H1 (cell line): ENCODE results near the gene IL23A. TPM values are rescaled to one million over a fixed set of nuclear protein-coding genes. Genes with fewer than 3 reads are reported as not detected.

Experiments used
- ASH2L ChIP-seq: fragments of 200-600, 300-600 bp; sonication (generic); IDR thresholded peaks from one replicate; pipeline ENCODE4 v1.7.1; 2017; ENCODE audit warnings: low read length
- CTBP2 ChIP-seq: IDR thresholded peaks from 2 replicates; pipeline ENCODE4 v1.7.0; 2011; ENCODE audit warnings: borderline replicate concordance, mild to moderate bottlenecking, moderate library complexity, mixed read lengths, low read length; ENCODE audit not compliant: insufficient read depth, insufficient read length
- JUND ChIP-seq: IDR thresholded peaks from 2 replicates; pipeline ENCODE4 v1.6.1; 2011; ENCODE audit warnings: mild to moderate bottlenecking, improper control_type of control experiment, low read length
- POLR2A ChIP-seq, 2 experiments: IDR thresholded peaks; 1 replicate in 1 of 2; 2 replicates in 1 of 2; pipeline ENCODE4 v1.6.1; 2011; ENCODE audit warnings: low read depth in 2 of 2, low read length in 2 of 2, mild to moderate bottlenecking in 2 of 2; ENCODE audit errors: control extremely low read depth in 1 of 2
- RNF2 ChIP-seq: fragments of 200-900, 300-1000 bp; sonication (generic); IDR thresholded peaks from 2 replicates; pipeline ENCODE4 v1.7.1; 2016; ENCODE audit warnings: borderline replicate concordance, low read depth, mild to moderate bottlenecking, antibody characterized with exemption, low read length; ENCODE audit not compliant: poor library complexity, severe bottlenecking; ENCODE audit errors: missing control alignments
- SIRT6 ChIP-seq: IDR thresholded peaks from one replicate; pipeline ENCODE4 v1.7.1; 2012; ENCODE audit warnings: low read length, inconsistent platforms
- SIX5 ChIP-seq: IDR thresholded peaks from 2 replicates; pipeline ENCODE4 v1.6.1; 2011; ENCODE audit warnings: mild to moderate bottlenecking, low read depth, low read length
- polyA plus RNA-seq, 7 experiments: library from polyadenylated mRNA; depleted of rRNA in 3 of 7; stranded (reverse) in 5 of 7; unstranded in 2 of 7; fragments of >200 nt in 5 of 7; fragments of 200-250 nt in 2 of 7; gene quantifications; 1 replicate in 5 of 7; 2 replicates in 1 of 7; 4 replicates in 1 of 7; pipeline versions ENCODE4 v1.2.1 to v1.2.3, GENCODE V29; 2011 to 2013; ENCODE audit warnings: missing spikeins in 2 of 7, mixed read lengths in 2 of 7
- total RNA-seq: library from RNA; stranded (reverse); fragmentation: NEBNext Ultra II Directional; extraction: Animal tissue kit (Norgen Biotek cat#: 25700); gene quantifications from 2 replicates; pipeline ENCODE4 v1.2.1, GENCODE V29; 2021
- TF ChIP-seq, protein P1 (sequence below): fragments of 300-600 bp; sonication (generic); IDR thresholded peaks from 2 replicates; pipeline ENCODE4 v1.7.1; 2012; ENCODE audit warnings: low read length, moderate library complexity, mild to moderate bottlenecking, inconsistent platforms; ENCODE audit not compliant: insufficient replicate concordance
- TF ChIP-seq, protein P2 (sequence below): IDR thresholded peaks from 2 replicates; pipeline ENCODE4 v1.6.1; 2012; ENCODE audit warnings: inconsistent platforms

Gene IL23A
- total and polyA plus RNA-seq, 2 of the 8 experiments (the other 6 are each of a cell fraction or from before 2014, with no cell fraction given), result 2.3 to 3.6 TPM

DNA sequence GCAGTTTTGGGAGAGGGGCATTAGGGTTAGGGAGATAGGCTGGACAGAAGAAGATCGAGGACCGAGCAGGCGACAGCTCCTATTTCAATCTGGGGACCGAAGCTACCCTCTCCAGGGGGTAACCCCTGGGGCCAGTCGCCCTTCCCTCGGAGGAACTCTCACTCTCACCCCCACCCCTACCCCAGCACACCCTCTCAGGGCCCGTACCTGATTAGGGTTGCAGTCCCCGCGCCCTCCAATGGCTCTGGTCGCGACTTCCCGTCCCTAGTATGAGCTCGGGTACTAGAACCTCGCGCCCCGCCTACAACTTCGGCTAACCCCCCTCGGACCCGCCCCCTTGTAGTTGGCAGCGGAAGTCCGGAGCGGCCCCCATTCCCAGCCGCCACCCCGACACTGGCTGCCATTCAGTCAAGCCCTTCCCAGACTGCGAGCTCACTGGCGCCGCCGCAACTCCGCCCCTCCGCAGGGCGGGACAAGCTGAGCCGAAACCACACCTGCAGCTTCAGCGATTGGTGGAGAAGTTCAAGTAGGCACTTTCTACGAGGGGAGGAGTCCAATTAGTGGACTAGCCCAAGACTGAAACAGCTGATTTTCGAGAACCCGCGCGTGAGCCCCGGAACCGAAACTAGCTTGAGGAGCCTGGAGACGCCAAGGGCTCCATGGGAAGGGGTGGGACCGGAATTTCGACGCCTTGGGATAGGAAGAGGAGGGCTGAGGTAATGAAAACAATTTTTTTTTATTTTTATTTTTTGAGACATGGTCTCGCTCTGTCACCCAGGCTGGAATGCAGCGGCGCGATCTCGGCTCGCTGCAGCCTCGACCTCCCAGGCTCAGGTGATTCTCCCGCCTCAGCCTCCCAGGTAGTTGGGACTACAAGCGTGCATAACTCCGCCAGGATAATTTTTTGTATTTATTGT is 21.4 kb downstream of the IL23A start, which contains the start of gene STAT2 (continued):
- TF ChIP-seq RNF2 (no peak), ASH2L (peak; percentile 82), SIRT6 (no peak), CTBP2 (no peak), POLR2A (IDR thresholded peaks at IDR 0.05; ENCODE audit: control extremely low read depth in 1 of 2, low read depth in 2 of 2, low read length in 2 of 2) (peak in 1 of 2 experiments; percentile 56; a peak in 2 of 3 replicates), SIX5 (no peak), JUND (no peak; the same call in 1 of the 2 replicates)
- TF ChIP-seq, protein P1, sequence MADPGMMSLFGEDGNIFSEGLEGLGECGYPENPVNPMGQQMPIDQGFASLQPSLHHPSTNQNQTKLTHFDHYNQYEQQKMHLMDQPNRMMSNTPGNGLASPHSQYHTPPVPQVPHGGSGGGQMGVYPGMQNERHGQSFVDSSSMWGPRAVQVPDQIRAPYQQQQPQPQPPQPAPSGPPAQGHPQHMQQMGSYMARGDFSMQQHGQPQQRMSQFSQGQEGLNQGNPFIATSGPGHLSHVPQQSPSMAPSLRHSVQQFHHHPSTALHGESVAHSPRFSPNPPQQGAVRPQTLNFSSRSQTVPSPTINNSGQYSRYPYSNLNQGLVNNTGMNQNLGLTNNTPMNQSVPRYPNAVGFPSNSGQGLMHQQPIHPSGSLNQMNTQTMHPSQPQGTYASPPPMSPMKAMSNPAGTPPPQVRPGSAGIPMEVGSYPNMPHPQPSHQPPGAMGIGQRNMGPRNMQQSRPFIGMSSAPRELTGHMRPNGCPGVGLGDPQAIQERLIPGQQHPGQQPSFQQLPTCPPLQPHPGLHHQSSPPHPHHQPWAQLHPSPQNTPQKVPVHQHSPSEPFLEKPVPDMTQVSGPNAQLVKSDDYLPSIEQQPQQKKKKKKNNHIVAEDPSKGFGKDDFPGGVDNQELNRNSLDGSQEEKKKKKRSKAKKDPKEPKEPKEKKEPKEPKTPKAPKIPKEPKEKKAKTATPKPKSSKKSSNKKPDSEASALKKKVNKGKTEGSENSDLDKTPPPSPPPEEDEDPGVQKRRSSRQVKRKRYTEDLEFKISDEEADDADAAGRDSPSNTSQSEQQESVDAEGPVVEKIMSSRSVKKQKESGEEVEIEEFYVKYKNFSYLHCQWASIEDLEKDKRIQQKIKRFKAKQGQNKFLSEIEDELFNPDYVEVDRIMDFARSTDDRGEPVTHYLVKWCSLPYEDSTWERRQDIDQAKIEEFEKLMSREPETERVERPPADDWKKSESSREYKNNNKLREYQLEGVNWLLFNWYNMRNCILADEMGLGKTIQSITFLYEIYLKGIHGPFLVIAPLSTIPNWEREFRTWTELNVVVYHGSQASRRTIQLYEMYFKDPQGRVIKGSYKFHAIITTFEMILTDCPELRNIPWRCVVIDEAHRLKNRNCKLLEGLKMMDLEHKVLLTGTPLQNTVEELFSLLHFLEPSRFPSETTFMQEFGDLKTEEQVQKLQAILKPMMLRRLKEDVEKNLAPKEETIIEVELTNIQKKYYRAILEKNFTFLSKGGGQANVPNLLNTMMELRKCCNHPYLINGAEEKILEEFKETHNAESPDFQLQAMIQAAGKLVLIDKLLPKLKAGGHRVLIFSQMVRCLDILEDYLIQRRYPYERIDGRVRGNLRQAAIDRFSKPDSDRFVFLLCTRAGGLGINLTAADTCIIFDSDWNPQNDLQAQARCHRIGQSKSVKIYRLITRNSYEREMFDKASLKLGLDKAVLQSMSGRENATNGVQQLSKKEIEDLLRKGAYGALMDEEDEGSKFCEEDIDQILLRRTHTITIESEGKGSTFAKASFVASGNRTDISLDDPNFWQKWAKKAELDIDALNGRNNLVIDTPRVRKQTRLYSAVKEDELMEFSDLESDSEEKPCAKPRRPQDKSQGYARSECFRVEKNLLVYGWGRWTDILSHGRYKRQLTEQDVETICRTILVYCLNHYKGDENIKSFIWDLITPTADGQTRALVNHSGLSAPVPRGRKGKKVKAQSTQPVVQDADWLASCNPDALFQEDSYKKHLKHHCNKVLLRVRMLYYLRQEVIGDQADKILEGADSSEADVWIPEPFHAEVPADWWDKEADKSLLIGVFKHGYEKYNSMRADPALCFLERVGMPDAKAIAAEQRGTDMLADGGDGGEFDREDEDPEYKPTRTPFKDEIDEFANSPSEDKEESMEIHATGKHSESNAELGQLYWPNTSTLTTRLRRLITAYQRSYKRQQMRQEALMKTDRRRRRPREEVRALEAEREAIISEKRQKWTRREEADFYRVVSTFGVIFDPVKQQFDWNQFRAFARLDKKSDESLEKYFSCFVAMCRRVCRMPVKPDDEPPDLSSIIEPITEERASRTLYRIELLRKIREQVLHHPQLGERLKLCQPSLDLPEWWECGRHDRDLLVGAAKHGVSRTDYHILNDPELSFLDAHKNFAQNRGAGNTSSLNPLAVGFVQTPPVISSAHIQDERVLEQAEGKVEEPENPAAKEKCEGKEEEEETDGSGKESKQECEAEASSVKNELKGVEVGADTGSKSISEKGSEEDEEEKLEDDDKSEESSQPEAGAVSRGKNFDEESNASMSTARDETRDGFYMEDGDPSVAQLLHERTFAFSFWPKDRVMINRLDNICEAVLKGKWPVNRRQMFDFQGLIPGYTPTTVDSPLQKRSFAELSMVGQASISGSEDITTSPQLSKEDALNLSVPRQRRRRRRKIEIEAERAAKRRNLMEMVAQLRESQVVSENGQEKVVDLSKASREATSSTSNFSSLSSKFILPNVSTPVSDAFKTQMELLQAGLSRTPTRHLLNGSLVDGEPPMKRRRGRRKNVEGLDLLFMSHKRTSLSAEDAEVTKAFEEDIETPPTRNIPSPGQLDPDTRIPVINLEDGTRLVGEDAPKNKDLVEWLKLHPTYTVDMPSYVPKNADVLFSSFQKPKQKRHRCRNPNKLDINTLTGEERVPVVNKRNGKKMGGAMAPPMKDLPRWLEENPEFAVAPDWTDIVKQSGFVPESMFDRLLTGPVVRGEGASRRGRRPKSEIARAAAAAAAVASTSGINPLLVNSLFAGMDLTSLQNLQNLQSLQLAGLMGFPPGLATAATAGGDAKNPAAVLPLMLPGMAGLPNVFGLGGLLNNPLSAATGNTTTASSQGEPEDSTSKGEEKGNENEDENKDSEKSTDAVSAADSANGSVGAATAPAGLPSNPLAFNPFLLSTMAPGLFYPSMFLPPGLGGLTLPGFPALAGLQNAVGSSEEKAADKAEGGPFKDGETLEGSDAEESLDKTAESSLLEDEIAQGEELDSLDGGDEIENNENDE, result no peak
- TF ChIP-seq, protein P2, sequence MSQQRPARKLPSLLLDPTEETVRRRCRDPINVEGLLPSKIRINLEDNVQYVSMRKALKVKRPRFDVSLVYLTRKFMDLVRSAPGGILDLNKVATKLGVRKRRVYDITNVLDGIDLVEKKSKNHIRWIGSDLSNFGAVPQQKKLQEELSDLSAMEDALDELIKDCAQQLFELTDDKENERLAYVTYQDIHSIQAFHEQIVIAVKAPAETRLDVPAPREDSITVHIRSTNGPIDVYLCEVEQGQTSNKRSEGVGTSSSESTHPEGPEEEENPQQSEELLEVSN, result peak; percentile 59; the same call in 1 of the 2 replicates
